K562 (cell line): ENCODE measurements around the gene PDE6H. TPM values are rescaled to one million over a fixed set of nuclear protein-coding genes. Genes with fewer than 3 reads are reported as not detected.

Experiments used
- ATAC-seq: fragments of 200-7000 bp; cut with Tn5 transposase; 3 replicates; pipeline ENCODE4 v1.9.1; 2020; ENCODE audit warnings: moderate library complexity
- BruUV-seq: library from RNA; stranded (reverse); fragments of 400-500 nt; replicated peaks from 2 replicates; lab custom pipeline; 2021; lab: Mats Ljungman, UMichigan
- CTCF ChIA-PET: fragments of 300-600 bp; formaldehyde crosslinking; extraction: SDS; loops from one replicate; lab custom pipeline; 2021; ENCODE audit warnings: low intra/inter-chr PET ratio; lab: Yijun Ruan, JAX
- POLR2A ChIA-PET: fragments of 300-600, 350-650 bp; sonication (Branson Sonifier 250); formaldehyde crosslinking; extraction: SDS; loops from one replicate; lab custom pipeline; 2021; ENCODE audit warnings: antibody characterized with exemption, inconsistent platforms; lab: Yijun Ruan, JAX
- DNase-seq, 4 experiments: peaks; one replicate each; pipeline versions ENCODE4 v3.0.0 to v3.0.0-alpha.2; 2011 to 2018; ENCODE audit warnings: low spot score in 3 of 4, mixed read lengths in 3 of 4; ENCODE audit errors: extremely low read depth in 1 of 4
- FAIRE-seq: peaks from 2 replicates; lab custom pipeline; 2011; peaks lifted over from hg19 to GRCh38; lab: Jason Lieb, UNC
- H2AFZ ChIP-seq: 2 replicates; pipeline ENCODE4 v1.6.0; 2011; ENCODE audit warnings: low read depth, low read length, control low read depth, inconsistent platforms
- H3K27ac ChIP-seq: fragments of 200-600 bp; 3 replicates; pipeline ENCODE4 v1.8.0; 2011; ENCODE audit warnings: low read depth, mild to moderate bottlenecking, control low read depth, inconsistent platforms, low read length, moderate library complexity, mixed read lengths; ENCODE audit errors: extremely low read depth
- H3K27me3 ChIP-seq, 2 experiments: fragments of 300-600 bp in 1 of 2; 2 replicates in 1 of 2; 3 replicates in 1 of 2; pipeline versions ENCODE4 v1.6.0 to v1.8.0; 2011; ENCODE audit warnings: inconsistent platforms in 2 of 2, low read length in 2 of 2, mild to moderate bottlenecking in 1 of 2, mixed read lengths in 1 of 2, moderate library complexity in 1 of 2; ENCODE audit not compliant: control insufficient read depth in 2 of 2, insufficient read depth in 2 of 2
- H3K36me3 ChIP-seq: fragments of 300-600 bp; 3 replicates; pipeline ENCODE4 v1.8.0; 2011; ENCODE audit warnings: mild to moderate bottlenecking, low read length, inconsistent platforms; ENCODE audit not compliant: control insufficient read depth, insufficient read depth
- H3K4me1 ChIP-seq, 2 experiments: fragments of 200-600 bp in 1 of 2; replicated peaks in 1 of 2; 2 replicates in 1 of 2; 3 replicates in 1 of 2; pipeline versions ENCODE4 v1.5.1 to v1.8.0; 2011; ENCODE audit warnings: inconsistent platforms in 2 of 2, low read length in 2 of 2, mild to moderate bottlenecking in 1 of 2, mixed read lengths in 1 of 2, moderate library complexity in 1 of 2; ENCODE audit not compliant: control insufficient read depth in 2 of 2, insufficient read depth in 2 of 2
- H3K4me2 ChIP-seq: 2 replicates; pipeline ENCODE4 v1.6.1; 2011; ENCODE audit warnings: low read length, control low read depth, inconsistent platforms, mixed read lengths; ENCODE audit not compliant: insufficient read depth
- H3K4me3 ChIP-seq: fragments of 200-600 bp; sonication (generic), shearing (Covaris generic); 2 replicates; pipeline ENCODE4 v1.5.1; 2016; ENCODE audit warnings: control low read depth, inconsistent platforms
- H3K79me2 ChIP-seq: fragments of 200-600 bp; 3 replicates; pipeline ENCODE4 v1.8.0; 2011; ENCODE audit warnings: low read length, inconsistent platforms; ENCODE audit not compliant: control insufficient read depth, insufficient read depth
- H3K9ac ChIP-seq, 2 experiments: 2 replicates each; pipeline versions ENCODE4 v1.6.0 to v1.6.1; 2011; ENCODE audit warnings: low read depth in 2 of 2, low read length in 2 of 2, control low read depth in 1 of 2, inconsistent platforms in 1 of 2, mild to moderate bottlenecking in 1 of 2, mixed read lengths in 1 of 2; ENCODE audit not compliant: insufficient read depth in 1 of 2
- H3K9me1 ChIP-seq: one replicate; pipeline ENCODE4 v1.6.0; 2011; ENCODE audit warnings: inconsistent platforms, mild to moderate bottlenecking, low read length, moderate library complexity; ENCODE audit not compliant: control insufficient read depth, insufficient read depth
- H3K9me3 ChIP-seq: replicated peaks from 2 replicates; pipeline ENCODE4 v1.5.1; 2011; ENCODE audit warnings: low read depth, low read length, inconsistent platforms; ENCODE audit not compliant: control insufficient read depth, insufficient read depth
- H4K20me1 ChIP-seq: replicated peaks from 2 replicates; pipeline ENCODE4 v1.6.1; 2011; ENCODE audit warnings: low read length, inconsistent platforms, mixed read lengths; ENCODE audit not compliant: control insufficient read depth, insufficient read depth
- CXXC5 ChIP-seq: fragments of 250-450 bp; sonication (Bioruptor Pico); IDR thresholded peaks from 2 replicates; pipeline ENCODE4 v1.8.0; 2022; ENCODE audit warnings: inconsistent platforms, mild to moderate bottlenecking, moderate library complexity
- ELF1 ChIP-seq: fragments of 200-800 bp; sonication (Bioruptor generic); IDR thresholded peaks from 2 replicates; pipeline ENCODE4 v1.6.1; 2016; ENCODE audit warnings: missing genetic modification characterization, missing compliant biosample characterization
- EZH2 ChIP-seq: IDR thresholded peaks from 2 replicates; pipeline ENCODE4 v1.6.1; 2012; ENCODE audit warnings: low read depth, mild to moderate bottlenecking, inconsistent platforms, low read length, borderline replicate concordance
- KDM2B ChIP-seq: fragments of 250-450 bp; sonication (Bioruptor Pico); IDR thresholded peaks from 2 replicates; pipeline ENCODE4 v1.8.0; 2021; ENCODE audit warnings: mild to moderate bottlenecking, moderate library complexity
- MYC ChIP-seq, 2 experiments: fragments of 250-450 bp in 1 of 2; sonication (Bioruptor Pico) in 1 of 2; IDR thresholded peaks; 2 replicates each; pipeline versions ENCODE4 v1.5.1 to v1.6.1; 2012 to 2021; ENCODE audit warnings: low read depth in 2 of 2, borderline replicate concordance in 1 of 2, improper control_type of control experiment in 1 of 2, low read length in 1 of 2, mild to moderate bottlenecking in 1 of 2, moderate library complexity in 1 of 2
- NCOR1 ChIP-seq: fragments of 450-650 bp; IDR thresholded peaks from 2 replicates; pipeline ENCODE4 v1.6.1; 2016; ENCODE audit warnings: mild to moderate bottlenecking, moderate library complexity
- NFATC3 ChIP-seq: fragments of 450-650 bp; IDR thresholded peaks from 2 replicates; pipeline ENCODE4 v1.6.1; 2017; ENCODE audit warnings: mild to moderate bottlenecking
- PTBP1 ChIP-seq: fragments of 200-400 bp; formaldehyde crosslinking; IDR thresholded peaks from 2 replicates; pipeline ENCODE4 v1.6.1; 2017; ENCODE audit warnings: low read depth, low read length
- RFX7 ChIP-seq: fragments of 250-450 bp; sonication (Bioruptor Pico); IDR thresholded peaks from 2 replicates; pipeline ENCODE4 v1.5.1; 2021; ENCODE audit warnings: mild to moderate bottlenecking
- SUPT5H ChIP-seq: fragments of 450-650 bp; IDR thresholded peaks from 2 replicates; pipeline ENCODE4 v1.6.1; 2016
- ZBTB11 ChIP-seq, 3 experiments: fragments of 200-800 bp in 1 of 3; fragments of 250-450 bp in 1 of 3; fragments of 450-650 bp in 1 of 3; sonication (Bioruptor Pico) in 1 of 3; sonication (Bioruptor generic) in 1 of 3; formaldehyde crosslinking in 1 of 3; IDR thresholded peaks; 2 replicates each; pipeline versions ENCODE4 v1.6.1 to v1.8.0; 2016 to 2022; ENCODE audit warnings: mild to moderate bottlenecking in 2 of 3, missing genetic modification characterization in 2 of 3, missing compliant biosample characterization in 1 of 3, moderate library complexity in 1 of 3
- ZKSCAN8 ChIP-seq: fragments of 200-800 bp; sonication (Bioruptor generic); IDR thresholded peaks from 2 replicates; pipeline ENCODE4 v1.6.1; 2016; ENCODE audit warnings: missing genetic modification characterization, missing compliant biosample characterization
- ZNF197 ChIP-seq: fragments of 200-800 bp; sonication (Bioruptor generic); IDR thresholded peaks from 2 replicates; pipeline ENCODE4 v1.6.1; 2016; ENCODE audit warnings: low read depth, missing genetic modification characterization, missing compliant biosample characterization
- ZNF584 ChIP-seq: fragments of 200-800 bp; sonication (Bioruptor generic); IDR thresholded peaks from 2 replicates; pipeline ENCODE4 v1.6.1; 2016; ENCODE audit warnings: low read depth, mild to moderate bottlenecking, missing genetic modification characterization, missing compliant biosample characterization
- ZNF75A ChIP-seq: fragments of 450-650 bp; formaldehyde crosslinking; IDR thresholded peaks from 2 replicates; pipeline ENCODE4 v1.4.0; 2020; ENCODE audit warnings: mild to moderate bottlenecking
- WGBS: fragments of 100-300 bp; shearing (Covaris generic); methylation state at CpG from one replicate; pipeline ENCODE4 v1.1.6; 2016; ENCODE audit warnings: low coverage, mixed read lengths; ENCODE audit not compliant: insufficient coverage; ENCODE audit errors: missing lambda C conversion rate; 5-methylcytosine and 5-hydroxymethylcytosine counted together
- in situ Hi-C: fragments of 300-500 bp; cut with MboI; formaldehyde crosslinking; loops from 4 replicates; pipeline ENCODE4 v1.15.0; 2018; ENCODE audit warnings: inconsistent platforms, mixed read lengths
- intact Hi-C: fragments of 100-400 bp; cut with micrococcal nuclease; formaldehyde crosslinking; loops from 2 replicates; pipeline ENCODE4 v1.14.2; 2022
- polyA plus RNA-seq, 8 experiments: library from polyadenylated mRNA; depleted of rRNA in 4 of 8; stranded (reverse) in 5 of 8; unstranded in 3 of 8; fragments of >200 nt; fragmentation: Nextera tagmentation in 2 of 8; fragmentation: Illumina TruSeq in 1 of 8; extraction: Ambion mirVana in 2 of 8; extraction: Trizol in 1 of 8; gene quantifications; 2 replicates each; pipeline versions ENCODE4 v1.2.1 to v1.2.3, GENCODE V29; 2011 to 2014; ENCODE audit warnings: inconsistent platforms in 1 of 8, missing spikeins in 1 of 8
- total RNA-seq, 7 experiments: library from RNA; depleted of rRNA in 6 of 7; stranded (reverse); fragments of >200 nt in 6 of 7; fragmentation: Illumina TruSeq in 2 of 7; extraction: Trizol in 2 of 7; gene quantifications; 2 replicates each; pipeline versions ENCODE4 v1.2.1 to v1.2.3, GENCODE V29; 2011 to 2021; ENCODE audit warnings: low replicate concordance in 1 of 7
- TF ChIP-seq, protein P1 (sequence below): sonication (generic); formaldehyde crosslinking; IDR thresholded peaks from 2 replicates; pipeline ENCODE4 v1.8.0; 2022; ENCODE audit warnings: mild to moderate bottlenecking, missing genetic modification reagents
- TF ChIP-seq, protein P2 (sequence below): IDR thresholded peaks from 2 replicates; pipeline ENCODE4 v1.6.1; 2011; ENCODE audit not compliant: insufficient read length; ENCODE audit errors: extremely low read depth

PDE6H gene
- total and polyA plus RNA-seq, 9 of the 15 experiments (the other 6 are each of a cell fraction or from before 2014, with no cell fraction given): 0.15 TPM; not detected in 8

GRCh38 chr12:14948672-14949071 is 24.2 kb upstream of the PDE6H start:
- peak; percentile 58 for ATAC-seq
- H2AFZ ChIP-seq: no peak overlapping the region
- H3K9ac ChIP-seq: no peak overlapping the region
- H3K27me3 ChIP-seq: no peaks in the 10 kb centered on the region
- FAIRE-seq: no peak
- H3K4me3 ChIP-seq: no peak overlapping the region
- no peaks in the 10 kb centered on the region for H4K20me1 ChIP-seq
- WGBS: 26% methylated on average over 3 of the region's 3 CpGs
- ChIA-PET CTCF (no interaction called here), POLR2A (no interaction called here)
- BruUV-seq: no TSS peak
- DNase-seq: peak in 1 of 4 experiments; percentile 16
- H3K9me1 ChIP-seq: no peaks in the 10 kb centered on the region
- intact Hi-C loops (no loop called here), in situ Hi-C loops (no loop called here)
- no peak overlapping the region for H3K4me2 ChIP-seq
- H3K9me3 ChIP-seq: no peaks in the 10 kb centered on the region
- peaks cover 34% of the 10 kb centered on the region; the same call in 1 of the 3 replicates for H3K36me3 ChIP-seq
- no peaks in the 10 kb centered on the region; a peak in 1 of 5 replicates for H3K4me1 ChIP-seq
- H3K79me2 ChIP-seq: no peaks in the 10 kb centered on the region
- H3K27ac ChIP-seq: peak overlapping the region; percentile 53; the same call in 1 of the 3 replicates
- TF ChIP-seq EZH2 (no peak), NFATC3 (no peak), KDM2B (CRISPR knock-in tag) (no peak), CXXC5 (CRISPR knock-in tag) (no peak), RFX7 (CRISPR knock-in tag) (no peak), ZKSCAN8 (CRISPR knock-in tag) (0 out of 2 replicates have a peak, but pooled peaks have one; percentile 24), PTBP1 (no peak), NCOR1 (no peak), ZNF197 (CRISPR knock-in tag) (0 out of 2 replicates have a peak, but pooled peaks have one; percentile 61), ZNF75A (CRISPR knock-in tag) (no peak), SUPT5H (no peak), MYC (IDR thresholded peaks at IDR 0.05; ENCODE audit: low read depth, low read length) (no peak), MYC (CRISPR knock-in tag; IDR thresholded peaks at IDR 0.05; ENCODE audit: borderline replicate concordance, low read depth) (no peak), ELF1 (tag) (0 out of 2 replicates have a peak, but pooled peaks have one; percentile 25), ZBTB11 (CRISPR knock-in tag; IDR thresholded peaks at IDR 0.05) (0 out of 6 replicates have a peak, but pooled peaks of 1 of the 3 experiments have one; percentile 29), ZNF584 (0 out of 2 replicates have a peak, but pooled peaks have one; percentile 21)
- TF ChIP-seq, protein P1, sequence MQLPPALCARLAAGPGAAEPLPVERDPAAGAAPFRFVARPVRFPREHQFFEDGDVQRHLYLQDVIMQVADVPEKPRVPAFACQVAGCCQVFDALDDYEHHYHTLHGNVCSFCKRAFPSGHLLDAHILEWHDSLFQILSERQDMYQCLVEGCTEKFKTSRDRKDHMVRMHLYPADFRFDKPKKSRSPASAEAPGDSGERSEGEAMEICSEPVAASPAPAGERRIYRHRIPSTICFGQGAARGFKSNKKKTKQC (CRISPR knock-in tag): no peak
- TF ChIP-seq, protein P2, sequence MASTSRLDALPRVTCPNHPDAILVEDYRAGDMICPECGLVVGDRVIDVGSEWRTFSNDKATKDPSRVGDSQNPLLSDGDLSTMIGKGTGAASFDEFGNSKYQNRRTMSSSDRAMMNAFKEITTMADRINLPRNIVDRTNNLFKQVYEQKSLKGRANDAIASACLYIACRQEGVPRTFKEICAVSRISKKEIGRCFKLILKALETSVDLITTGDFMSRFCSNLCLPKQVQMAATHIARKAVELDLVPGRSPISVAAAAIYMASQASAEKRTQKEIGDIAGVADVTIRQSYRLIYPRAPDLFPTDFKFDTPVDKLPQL: no peak
